ENCODE results near the gene SUSD6. TPM values are rescaled to one million over a fixed set of nuclear protein-coding genes. Genes with fewer than 3 reads are reported as not detected.

SUSD6 gene
- total and polyA plus RNA-seq, 4 donors, result 16.0 to 75.1 (median 61.0) TPM

- WGBS, 2 donors, result 24 to 27% methylated on average over 11 of the region's 11 CpGs
- peaks cover 8 to 31% (median 11%) of the 10 kb centered on the region in 5 donors for H3K4me1 ChIP-seq (ENCODE audit: control insufficient read depth in 5 of 5, insufficient read depth in 5 of 5, low read length in 5 of 5)
- peak overlapping the region in 1 of 2 donors; percentile 82 for H3K27ac ChIP-seq (ENCODE audit: low read depth in 1 of 2, low read length in 1 of 2)
- peaks cover 0 to 3% (median 0%) of the 10 kb centered on the region in 4 donors for H3K36me3 ChIP-seq (ENCODE audit: control insufficient read depth in 4 of 4, insufficient read depth in 4 of 4, low read length in 4 of 4)
- DNase-seq (peak; percentile 43 to 66 (median 51)), ATAC-seq (ENCODE audit: insufficient read depth, low FRiP score) (peak; percentile 84)
- H3K27me3 ChIP-seq (ENCODE audit: control insufficient read depth in 3 of 3, insufficient read depth in 3 of 3, low read length in 2 of 3), result no peaks in the 10 kb centered on the region
- peak overlapping the region in 1 of 2 donors; percentile 38 for H3K9ac ChIP-seq (ENCODE audit: insufficient read depth in 1 of 2, low read length in 2 of 2)
- TF ChIP-seq CTCF (IDR thresholded peaks at IDR 0.05; ENCODE audit: control extremely low read depth, extremely low read depth), result no peak
- no peaks in the 10 kb centered on the region for H3K9me3 ChIP-seq (ENCODE audit: control insufficient read depth in 4 of 4, insufficient read depth in 3 of 4, low read length in 3 of 4)
- no peak overlapping the region for H3K4me3 ChIP-seq
Measured at GRCh38 chr14:69625299-69626131, 14.1 kb downstream of the SUSD6 start.

- DNase-seq, result no peak
- H3K27ac ChIP-seq (ENCODE audit: low read depth in 1 of 2, low read length in 1 of 2), result peak overlapping the region in 1 of 2 donors; percentile 82
- H3K4me1 ChIP-seq (ENCODE audit: control insufficient read depth in 5 of 5, insufficient read depth in 5 of 5, low read length in 5 of 5), result peaks cover 8 to 34% (median 11%) of the 10 kb centered on the region in 5 donors
- no peaks in the 10 kb centered on the region for H3K9me3 ChIP-seq (ENCODE audit: control insufficient read depth in 4 of 4, insufficient read depth in 3 of 4, low read length in 3 of 4)
- H3K36me3 ChIP-seq (ENCODE audit: control insufficient read depth in 4 of 4, insufficient read depth in 4 of 4, low read length in 4 of 4), result peaks cover 0 to 3% (median 0%) of the 10 kb centered on the region in 4 donors
- no peak for ATAC-seq (ENCODE audit: insufficient read depth, low FRiP score)
- no peaks in the 10 kb centered on the region for H3K27me3 ChIP-seq (ENCODE audit: control insufficient read depth in 3 of 3, insufficient read depth in 3 of 3, low read length in 2 of 3)
- no peak overlapping the region for H3K4me3 ChIP-seq
- no peak overlapping the region for H3K9ac ChIP-seq (ENCODE audit: insufficient read depth in 1 of 2, low read length in 2 of 2)
- WGBS, 2 donors, result 73 to 78% methylated on average over 5 of the region's 5 CpGs
- no peak for TF ChIP-seq CTCF (IDR thresholded peaks at IDR 0.05; ENCODE audit: control extremely low read depth, extremely low read depth)
Measured at GRCh38 chr14:69626132-69626500, 14.7 kb downstream of the SUSD6 start.

GRCh38 chr14:69629225-69630127, 18.1 kb downstream of the SUSD6 start:
- WGBS, 2 donors, result 64 to 66% methylated on average over 9 of the region's 9 CpGs
- no peak overlapping the region for H3K4me3 ChIP-seq
- ATAC-seq (ENCODE audit: insufficient read depth, low FRiP score), result no peak
- H3K27me3 ChIP-seq (ENCODE audit: control insufficient read depth in 3 of 3, insufficient read depth in 3 of 3, low read length in 2 of 3), result no peaks in the 10 kb centered on the region
- TF ChIP-seq CTCF (IDR thresholded peaks at IDR 0.05; ENCODE audit: control extremely low read depth, extremely low read depth), result no peak
- peak overlapping the region in 1 of 2 donors; percentile 43 for H3K27ac ChIP-seq (ENCODE audit: low read depth in 1 of 2, low read length in 1 of 2)
- H3K9ac ChIP-seq (ENCODE audit: insufficient read depth in 1 of 2, low read length in 2 of 2), result no peak overlapping the region
- DNase-seq, result no peak
- no peaks in the 10 kb centered on the region for H3K36me3 ChIP-seq (ENCODE audit: control insufficient read depth in 4 of 4, insufficient read depth in 4 of 4, low read length in 4 of 4)
- peaks cover 14 to 51% (median 27%) of the 10 kb centered on the region in 5 donors for H3K4me1 ChIP-seq (ENCODE audit: control insufficient read depth in 5 of 5, insufficient read depth in 5 of 5, low read length in 5 of 5)
- H3K9me3 ChIP-seq (ENCODE audit: control insufficient read depth in 4 of 4, insufficient read depth in 3 of 4, low read length in 3 of 4), result no peaks in the 10 kb centered on the region
